A549 (cell line): Measurements from ENCODE around the gene CHST11. TPM values are rescaled to one million over a fixed set of nuclear protein-coding genes. Genes with fewer than 3 reads are reported as not detected.

Experiments
- ATAC-seq, 2 experiments: fragments of 200-7000 bp in 1 of 2; fragments of >200 bp in 1 of 2; cut with Nextera tagmentation in 1 of 2; cut with Tn5 transposase in 1 of 2; 3 replicates each; pipeline versions ENCODE4 v1.8.0 to v1.9.1; 2018 to 2020; ENCODE audit warnings: mild to moderate bottlenecking in 1 of 2, moderate library complexity in 1 of 2
- CTCF ChIA-PET: fragments of 300-600 bp; sonication (Branson Sonifier 250); formaldehyde crosslinking; extraction: SDS; loops from one replicate; lab custom pipeline; 2021; ENCODE audit warnings: antibody characterized with exemption, inconsistent platforms; lab: Yijun Ruan, JAX
- POLR2A ChIA-PET: fragments of 350-600 bp; formaldehyde crosslinking; extraction: SDS; loops from one replicate; lab custom pipeline; 2021; ENCODE audit warnings: antibody characterized with exemption, inconsistent platforms; lab: Yijun Ruan, JAX
- DNase-seq, 2 experiments: peaks; one replicate each; pipeline versions ENCODE4 v3.0.0 to v3.0.0-alpha.2; 2011 to 2016; ENCODE audit warnings: low read depth in 1 of 2, low spot score in 1 of 2
- FAIRE-seq: peaks from 2 replicates; lab custom pipeline; 2011; peaks lifted over from hg19 to GRCh38; lab: Jason Lieb, UNC
- H3K27ac ChIP-seq, 2 experiments: fragments of >200 bp; sonication (Bioruptor Twin); formaldehyde crosslinking; 3 replicates each; pipeline ENCODE4 v1.5.1; 2016 to 2017
- H3K4me1 ChIP-seq: fragments of >200 bp; sonication (Bioruptor Twin); formaldehyde crosslinking; 3 replicates; pipeline ENCODE4 v1.6.1; 2016
- H3K4me2 ChIP-seq: fragments of >200 bp; sonication (Bioruptor Twin); formaldehyde crosslinking; 3 replicates; pipeline ENCODE4 v1.6.1; 2016
- H3K4me3 ChIP-seq: fragments of >200 bp; sonication (Bioruptor Twin); formaldehyde crosslinking; 3 replicates; pipeline ENCODE4 v1.5.1; 2016
- H3K9me3 ChIP-seq: fragments of >200 bp; sonication (Bioruptor Twin); formaldehyde crosslinking; 3 replicates; pipeline ENCODE4 v1.6.1; 2016
- CBX2 ChIP-seq: fragments of 200-600 bp; sonication (generic); IDR thresholded peaks from 2 replicates; pipeline ENCODE4 v1.6.1; 2016; ENCODE audit warnings: low read depth, mild to moderate bottlenecking, borderline replicate concordance
- CHD4 ChIP-seq: fragments of 200-600 bp; sonication (generic); IDR thresholded peaks from 2 replicates; pipeline ENCODE4 v1.6.1; 2016; ENCODE audit warnings: antibody characterized with exemption, mild to moderate bottlenecking, borderline replicate concordance
- GATA3 ChIP-seq: IDR thresholded peaks from 2 replicates; pipeline ENCODE4 v1.6.1; 2012; ENCODE audit warnings: borderline replicate concordance
- HOXB13 ChIP-seq: fragments of 250-450 bp; sonication (Bioruptor Pico); IDR thresholded peaks from 2 replicates; pipeline ENCODE4 v1.5.0; 2020; ENCODE audit warnings: low read depth, mild to moderate bottlenecking, moderate library complexity
- HOXB5 ChIP-seq: fragments of 250-450 bp; sonication (Bioruptor Pico); IDR thresholded peaks from 2 replicates; pipeline ENCODE4 v1.5.0; 2020; ENCODE audit warnings: mild to moderate bottlenecking, moderate library complexity
- JUN ChIP-seq, 2 experiments: fragments of >200 bp; sonication (Bioruptor Twin); formaldehyde crosslinking; IDR thresholded peaks; 2 replicates in 1 of 2; 3 replicates in 1 of 2; pipeline ENCODE4 v1.6.1; 2016 to 2017
- NFE2L2 ChIP-seq: fragments of 150-350 bp; conservative IDR thresholded peaks from 2 replicates; pipeline ENCODE4 v1.6.1; 2014; ENCODE audit warnings: low read length
- PHF8 ChIP-seq: fragments of 200-600 bp; sonication (generic); IDR thresholded peaks from 2 replicates; pipeline ENCODE4 v1.6.1; 2016; ENCODE audit warnings: low read depth, mild to moderate bottlenecking, antibody characterized with exemption, moderate library complexity, borderline replicate concordance
- POLR2AphosphoS2 ChIP-seq: conservative IDR thresholded peaks from 2 replicates; pipeline ENCODE4 v1.6.1; 2012; ENCODE audit warnings: low read length, improper control_type of control experiment, inconsistent platforms
- RAD21 ChIP-seq, 2 experiments: fragments of >200 bp in 1 of 2; sonication (Bioruptor Twin) in 1 of 2; formaldehyde crosslinking in 1 of 2; IDR thresholded peaks in 1 of 2; conservative IDR thresholded peaks in 1 of 2; 2 replicates in 1 of 2; 3 replicates in 1 of 2; pipeline ENCODE4 v1.6.1; 2012 to 2018; ENCODE audit warnings: inconsistent platforms in 1 of 2
- RARB ChIP-seq: fragments of 250-450 bp; sonication (Bioruptor Pico); IDR thresholded peaks from 2 replicates; pipeline ENCODE4 v1.8.0; 2021; ENCODE audit warnings: mild to moderate bottlenecking, moderate library complexity
- RNF2 ChIP-seq: fragments of 200-600 bp; sonication (generic); IDR thresholded peaks from 2 replicates; pipeline ENCODE4 v1.6.1; 2016; ENCODE audit warnings: low read depth, mild to moderate bottlenecking, antibody characterized with exemption, moderate library complexity, borderline replicate concordance
- SMC3 ChIP-seq: fragments of >200 bp; sonication (Bioruptor Twin); formaldehyde crosslinking; IDR thresholded peaks from 3 replicates; pipeline ENCODE4 v1.6.1; 2018; ENCODE audit warnings: inconsistent platforms
- SREBF2 ChIP-seq: fragments of 450-650 bp; IDR thresholded peaks from 2 replicates; pipeline ENCODE4 v1.6.1; 2014; ENCODE audit warnings: mild to moderate bottlenecking, moderate library complexity
- TP53 ChIP-seq: fragments of 250-450 bp; sonication (Bioruptor Pico); IDR thresholded peaks from 2 replicates; pipeline ENCODE4 v1.5.0; 2021; ENCODE audit warnings: mild to moderate bottlenecking, moderate library complexity
- ZC3H11A ChIP-seq: fragments of 450-650 bp; IDR thresholded peaks from 2 replicates; pipeline ENCODE4 v1.6.1; 2014; ENCODE audit warnings: antibody characterized with exemption, mild to moderate bottlenecking
- ZFP36 ChIP-seq: fragments of 450-650 bp; IDR thresholded peaks from 2 replicates; pipeline ENCODE4 v1.6.1; 2014; ENCODE audit warnings: borderline replicate concordance; ENCODE audit not compliant: partially characterized antibody
- ZNF302 ChIP-seq: fragments of 250-450 bp; sonication (Bioruptor Pico); IDR thresholded peaks from 2 replicates; pipeline ENCODE4 v1.9.0; 2021; ENCODE audit warnings: inconsistent platforms, mild to moderate bottlenecking, moderate library complexity
- ZSCAN20 ChIP-seq: fragments of 250-450 bp; sonication (Bioruptor Pico); IDR thresholded peaks from 2 replicates; pipeline ENCODE4 v1.8.0; 2022; ENCODE audit warnings: mild to moderate bottlenecking, moderate library complexity
- WGBS: methylation state at CpG from one replicate; pipeline ENCODE4 v1.1.6; 2017; ENCODE audit errors: missing lambda C conversion rate; 5-methylcytosine and 5-hydroxymethylcytosine counted together
- polyA plus RNA-seq, 4 experiments: library from polyadenylated mRNA; depleted of rRNA in 3 of 4; stranded (reverse); fragments of >200 nt; fragmentation: RNase III in 1 of 4; extraction: RNeasy Plus Mini Kit Qiagen cat#74134 plus additional on column Dnase treatment in 1 of 4; gene quantifications; 2 replicates in 3 of 4; 3 replicates in 1 of 4; pipeline ENCODE4 v1.2.3, GENCODE V29; 2011 to 2017
- TF ChIP-seq, protein P1 (sequence below): IDR thresholded peaks from 2 replicates; pipeline ENCODE4 v1.6.1; 2012

CHST11 gene
- polyA plus RNA-seq, 2 of the 4 experiments (the other 2 are of a cell fraction): 19.2 to 21.8 TPM

DNA sequence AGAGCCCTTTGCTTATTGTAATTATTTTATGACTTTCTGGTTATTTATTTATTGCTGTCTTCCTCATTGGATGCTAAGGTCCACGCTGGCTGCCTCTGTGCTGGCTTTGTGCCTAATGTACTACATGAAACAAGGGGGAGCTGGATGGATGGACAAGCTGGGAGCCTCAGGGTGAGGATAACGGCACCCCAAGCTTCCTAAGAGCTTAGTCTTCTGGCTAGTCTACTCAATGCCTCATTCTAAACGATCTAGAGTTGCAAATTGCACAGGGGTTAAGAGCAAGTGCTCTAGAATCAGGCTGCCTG lies 172.0 kb downstream of the CHST11 start:
- FAIRE-seq (no peak), ATAC-seq (no peak), DNase-seq (no peak)
- no peak overlapping the region for H3K4me2 ChIP-seq
- H3K9me3 ChIP-seq: no peaks in the 10 kb centered on the region
- no peak overlapping the region for H3K4me3 ChIP-seq
- TF ChIP-seq CBX2: no peak
- no peak for TF ChIP-seq HOXB13 (CRISPR knock-in tag)
- TF ChIP-seq, protein P1, sequence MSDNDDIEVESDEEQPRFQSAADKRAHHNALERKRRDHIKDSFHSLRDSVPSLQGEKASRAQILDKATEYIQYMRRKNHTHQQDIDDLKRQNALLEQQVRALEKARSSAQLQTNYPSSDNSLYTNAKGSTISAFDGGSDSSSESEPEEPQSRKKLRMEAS: no peak
- TF ChIP-seq CHD4: no peak
- TF ChIP-seq HOXB5 (CRISPR knock-in tag): no peak
- no peak for TF ChIP-seq RNF2
- no peak for TF ChIP-seq NFE2L2
- TF ChIP-seq TP53: no peak
- TF ChIP-seq GATA3: no peak
- TF ChIP-seq POLR2AphosphoS2: no peak
- TF ChIP-seq JUN (IDR thresholded peaks at IDR 0.05): no peak
- POLR2A ChIA-PET: no interaction called here
- CTCF ChIA-PET: interaction anchor here (1.2 kb wide), 1 partner anchor 18 kb away, joined by 3 read pairs; no protein-coding TSS in a partner anchor
- WGBS: 71% methylated on average over 3 of the region's 3 CpGs
- H3K27ac ChIP-seq: no peak overlapping the region
- H3K4me1 ChIP-seq: 0 out of 3 replicates have a peak, but pooled peaks cover 3% of the 10 kb centered on the region

DNA sequence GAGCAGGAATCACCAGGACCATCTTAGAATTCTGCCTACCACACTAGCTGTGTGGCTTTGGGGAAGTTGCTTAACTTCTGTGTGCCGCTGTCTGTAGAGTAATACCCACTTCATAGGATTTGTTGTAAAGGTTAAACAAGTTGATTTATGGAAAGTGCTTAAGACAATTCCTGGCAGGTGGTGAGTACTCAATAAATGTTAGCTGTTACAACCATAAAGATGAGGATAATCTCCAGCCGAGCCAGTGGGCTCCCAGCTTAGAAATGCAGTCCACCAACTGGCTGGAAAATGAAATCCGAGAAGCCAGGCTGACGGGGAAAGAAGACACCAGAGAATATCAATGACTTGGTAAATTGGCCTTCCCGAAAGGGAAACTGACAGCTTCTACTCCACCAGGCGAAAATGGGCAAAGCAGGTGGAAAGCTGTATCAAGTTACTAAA lies 173.5 kb downstream of the CHST11 start:
- ChIA-PET POLR2A (no interaction called here), CTCF (interaction anchor here (1.4 to 1.5 kb wide), 3 partner anchors 8 to 248 kb away, joined by 4 to 6 read pairs (median 5); no protein-coding TSS in a partner anchor)
- H3K4me3 ChIP-seq: no peak overlapping the region
- no peak for ATAC-seq
- no peak overlapping the region for H3K4me2 ChIP-seq
- 92% methylated on average over 6 of the region's 6 CpGs for whole genome bisulfite sequencing
- DNase-seq: no peak
- no peak for FAIRE-seq
- TF ChIP-seq ZFP36 (peak; percentile 46), PHF8 (no peak)
- 0 out of 3 replicates have a peak, but pooled peaks cover 3% of the 10 kb centered on the region for H3K4me1 ChIP-seq
- H3K9me3 ChIP-seq: no peaks in the 10 kb centered on the region
- no peak overlapping the region for H3K27ac ChIP-seq

DNA sequence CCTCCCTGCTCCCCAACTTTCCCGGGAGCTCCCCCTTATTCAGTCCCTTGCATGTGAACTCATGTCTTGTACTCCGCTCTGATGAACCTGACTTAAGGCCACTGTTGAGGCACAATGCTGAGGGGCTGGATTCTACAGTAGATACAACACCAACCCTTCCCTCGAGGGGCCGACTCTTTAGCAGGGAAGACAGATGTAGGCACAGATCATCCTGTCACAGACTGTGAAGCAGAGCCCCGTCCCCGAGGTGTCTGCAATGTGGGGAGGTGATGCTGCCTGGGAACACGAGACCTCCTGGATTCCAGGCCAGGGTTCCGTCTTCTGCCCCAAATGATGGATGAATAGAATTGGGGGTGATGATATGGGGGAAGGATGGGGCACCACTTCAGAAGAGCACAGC lies 175.1 kb downstream of the CHST11 start:
- Histone ChIP-seq H3K27ac (no peak overlapping the region), H3K9me3 (no peaks in the 10 kb centered on the region), H3K4me2 (no peak overlapping the region), H3K4me3 (no peak overlapping the region), H3K4me1 (no peaks in the 10 kb centered on the region)
- POLR2A ChIA-PET: no interaction called here
- DNase-seq (no peak), ATAC-seq (no peak), FAIRE-seq (no peak)
- CTCF ChIA-PET: interaction anchor here (1.3 to 1.4 kb wide), 2 partner anchors 22 to 175 kb away, joined by 3 read pairs; partner anchors contain the start of gene CHST11
- TF ChIP-seq ZNF302: no peak
- 88% methylated on average over 8 of the region's 8 CpGs for WGBS

DNA sequence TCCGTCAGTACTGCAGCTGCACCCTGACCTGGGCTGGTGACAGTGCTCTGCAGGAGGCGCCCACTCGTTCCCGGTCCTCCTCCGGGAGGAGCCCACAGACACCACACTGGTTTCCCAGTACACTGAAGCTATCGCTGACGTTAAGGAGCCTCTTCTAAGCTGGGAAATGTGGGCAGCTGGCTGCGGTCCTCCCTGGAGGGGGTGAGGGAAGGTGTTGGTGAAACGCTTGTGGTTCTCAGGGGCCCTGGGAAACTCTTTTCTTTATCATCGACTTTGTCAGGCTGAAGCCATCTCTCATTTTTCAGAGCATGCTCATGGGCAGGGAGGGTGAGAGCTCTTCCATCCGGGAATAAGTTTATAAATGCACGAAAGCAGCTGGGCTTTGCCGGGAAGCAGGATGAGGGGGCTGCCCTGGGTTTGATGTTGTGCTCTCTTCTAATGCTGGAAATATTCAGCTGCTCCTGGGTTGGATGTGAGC lies 176.0 kb downstream of the CHST11 start:
- ChIA-PET POLR2A (no interaction called here), CTCF (interaction anchor here (1.4 to 1.7 kb wide), 2 partner anchors 22 to 251 kb away, joined by 3 to 6 read pairs; no protein-coding TSS in a partner anchor)
- H3K4me2 ChIP-seq: no peak overlapping the region
- H3K27ac ChIP-seq: no peak overlapping the region
- H3K4me3 ChIP-seq: no peak overlapping the region
- H3K9me3 ChIP-seq: no peaks in the 10 kb centered on the region
- no peak for FAIRE-seq
- TF ChIP-seq SREBF2 (no peak), ZSCAN20 (CRISPR knock-in tag) (no peak), RARB (CRISPR knock-in tag) (no peak), SMC3 (no peak), RAD21 (conservative IDR thresholded peaks at IDR 0.05 in 1 of 2, IDR thresholded peaks at IDR 0.05 in 1 of 2) (no peak), ZC3H11A (no peak)
- TF ChIP-seq, all 56 proteins: peak for 0
- DNase-seq: no peak
- peak in 1 of 2 experiments; percentile 22; a peak in 1 of 6 replicates for ATAC-seq
- no peaks in the 10 kb centered on the region for H3K4me1 ChIP-seq
- WGBS: 89% methylated on average over 13 of the region's 13 CpGs
